Lower leg skin (tissue), 3 donors: ENCODE results near the gene ADARB2.

Source experiments
- POLR2A ChIP-seq, 2 donors: fragments of 450-650 bp; IDR thresholded peaks; one replicate each; pipeline ENCODE4 v1.6.1; 2016 to 2017; ENCODE audit warnings: antibody characterized with exemption in 2 of 2, mild to moderate bottlenecking in 1 of 2, moderate library complexity in 1 of 2
- TF ChIP-seq, protein P1 (sequence below), 3 donors: fragments of 450-650 bp; IDR thresholded peaks; one replicate each; pipeline ENCODE4 v1.5.1; 2016; ENCODE audit warnings: antibody characterized with exemption in 3 of 3, mild to moderate bottlenecking in 3 of 3, moderate library complexity in 2 of 3

DNA sequence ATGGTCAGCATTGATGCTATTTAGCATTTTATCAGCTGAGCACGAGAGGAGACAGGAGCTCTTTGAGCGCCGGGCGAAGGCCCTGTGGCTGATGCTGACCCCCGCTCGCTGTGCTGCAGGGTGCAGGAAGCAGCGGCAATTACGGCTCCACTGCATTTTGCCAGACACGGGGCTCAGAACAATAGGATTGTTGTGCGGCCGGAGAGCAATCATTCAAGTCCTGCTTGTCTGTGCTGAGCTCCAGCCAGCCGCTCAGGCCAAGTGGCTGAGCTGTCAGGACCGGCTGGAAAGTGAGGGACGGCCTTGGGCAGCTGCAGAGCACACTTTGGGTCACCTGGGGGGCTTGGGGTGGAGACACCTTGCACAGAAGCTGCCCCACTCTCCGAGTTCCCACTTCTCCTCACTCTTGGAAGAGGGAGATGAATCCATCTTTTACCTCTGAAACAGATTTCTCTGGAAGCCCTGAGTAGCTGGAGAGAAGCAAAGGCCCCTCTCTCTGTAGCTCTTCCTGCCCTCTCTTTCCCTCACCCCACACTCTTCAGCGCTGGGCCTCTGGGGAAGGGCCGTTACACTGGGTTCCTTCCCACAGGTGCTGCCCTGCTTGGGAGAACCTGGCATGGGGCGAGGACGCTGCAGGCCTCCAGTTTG lies 17.3 kb upstream of the ADARB2 start:
- TF ChIP-seq, protein P1, sequence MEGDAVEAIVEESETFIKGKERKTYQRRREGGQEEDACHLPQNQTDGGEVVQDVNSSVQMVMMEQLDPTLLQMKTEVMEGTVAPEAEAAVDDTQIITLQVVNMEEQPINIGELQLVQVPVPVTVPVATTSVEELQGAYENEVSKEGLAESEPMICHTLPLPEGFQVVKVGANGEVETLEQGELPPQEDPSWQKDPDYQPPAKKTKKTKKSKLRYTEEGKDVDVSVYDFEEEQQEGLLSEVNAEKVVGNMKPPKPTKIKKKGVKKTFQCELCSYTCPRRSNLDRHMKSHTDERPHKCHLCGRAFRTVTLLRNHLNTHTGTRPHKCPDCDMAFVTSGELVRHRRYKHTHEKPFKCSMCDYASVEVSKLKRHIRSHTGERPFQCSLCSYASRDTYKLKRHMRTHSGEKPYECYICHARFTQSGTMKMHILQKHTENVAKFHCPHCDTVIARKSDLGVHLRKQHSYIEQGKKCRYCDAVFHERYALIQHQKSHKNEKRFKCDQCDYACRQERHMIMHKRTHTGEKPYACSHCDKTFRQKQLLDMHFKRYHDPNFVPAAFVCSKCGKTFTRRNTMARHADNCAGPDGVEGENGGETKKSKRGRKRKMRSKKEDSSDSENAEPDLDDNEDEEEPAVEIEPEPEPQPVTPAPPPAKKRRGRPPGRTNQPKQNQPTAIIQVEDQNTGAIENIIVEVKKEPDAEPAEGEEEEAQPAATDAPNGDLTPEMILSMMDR (IDR thresholded peaks at IDR 0.05) = no peak
- TF ChIP-seq POLR2A (IDR thresholded peaks at IDR 0.05) = no peak
